ENCODE results near the gene SLC25A20. TPM values are rescaled to one million over a fixed set of nuclear protein-coding genes. Genes with fewer than 3 reads are reported as not detected.
A peak's percentile ranks its signal among the peaks of the same experiment; 100 is the strongest.

The SLC25A20 gene
- total and polyA plus RNA-seq, 2 of the 4 experiments (the other 2 are of a cell fraction) = 23.8 to 27.1 TPM

GRCh38 chr3:48935530-48935929 is 36.8 kb upstream of the SLC25A20 start:
- CTCF ChIA-PET = no interaction called here
- H3K27ac ChIP-seq (ENCODE audit: insufficient read depth, low read length) = no peak overlapping the region
- H4K91ac ChIP-seq (ENCODE audit: insufficient read depth, low read depth, low read length) = no peak overlapping the region
- H2AFZ ChIP-seq (replicated peaks; ENCODE audit: low read length, poor library complexity) = no peak overlapping the region
- H2AK5ac ChIP-seq (ENCODE audit: low read depth, low read length) = no peak overlapping the region
- WGBS, 2 experiments (ENCODE audit: extremely low coverage in 2 of 2, insufficient read length in 1 of 2) = no CpG with 5 or more reads among the region's 4 CpGs
- peaks cover 4% of the 10 kb centered on the region; the same call in 1 of the 2 replicates for H3K9me1 ChIP-seq (ENCODE audit: insufficient read depth, low read length)
- H3K36me3 ChIP-seq (ENCODE audit: control insufficient read depth, insufficient read depth, low read length) = peaks cover 5% of the 10 kb centered on the region
- H2BK15ac ChIP-seq (ENCODE audit: low read depth, low read length) = no peak overlapping the region
- intact Hi-C loops (cut with micrococcal nuclease) (no loop called here), dilution Hi-C loops (cut with HindIII; ENCODE audit: low sequenced_read_pairs, unreplicated experiment) (no loop called here), in situ Hi-C loops (cut with MboI; ENCODE audit: low sequenced_read_pairs) (no loop called here)
- ATAC-seq (ENCODE audit: low read depth) (no peak), DNase-seq (no peak)
- BruUV-seq (replicated peaks) = no TSS peak
- H3K27me3 ChIP-seq (ENCODE audit: control insufficient read depth, insufficient read depth, low read length) = no peaks in the 10 kb centered on the region
- no peak overlapping the region for H3K23ac ChIP-seq (ENCODE audit: low read depth, low read length)
- peaks cover 32% of the 10 kb centered on the region; the same call in 1 of the 2 replicates for H4K20me1 ChIP-seq (ENCODE audit: insufficient read depth, low read length)
- TF ChIP-seq CTCF (conservative IDR thresholded peaks at IDR 0.05; ENCODE audit: low read depth, low read length) (no peak), MXI1 (IDR thresholded peaks at IDR 0.05; ENCODE audit: borderline replicate concordance, low read depth, low read length) (no peak), MAFK (IDR thresholded peaks at IDR 0.05; ENCODE audit: low read depth, low read length) (no peak), FOS (IDR thresholded peaks at IDR 0.05; ENCODE audit: low read depth, low read length) (no peak), NFE2L2 (IDR thresholded peaks at IDR 0.05; ENCODE audit: low read depth, low read length) (0 out of 2 replicates have a peak, but pooled peaks have one; percentile 5), USF2 (IDR thresholded peaks at IDR 0.05; ENCODE audit: low read depth, low read length) (no peak)
- H3K79me1 ChIP-seq (ENCODE audit: low read depth in 1 of 2, low read length in 2 of 2) = peaks cover 16 to 56% of the 10 kb centered on the region in 2 experiments
- no peak overlapping the region for H3K9ac ChIP-seq (ENCODE audit: low read depth, low read length)
- no peak overlapping the region for H3K4me2 ChIP-seq (ENCODE audit: low read depth, low read length)
- no peak overlapping the region for H3K56ac ChIP-seq (ENCODE audit: extremely low read depth, insufficient read depth, low read length)
- no peaks in the 10 kb centered on the region for H3K9me3 ChIP-seq (ENCODE audit: control insufficient read depth, insufficient read depth, low read length)
- no peak overlapping the region for H2BK120ac ChIP-seq (ENCODE audit: low read depth, low read length)
- POLR2A ChIA-PET (ENCODE audit: unreplicated experiment) = no interaction called here
- H3K18ac ChIP-seq (ENCODE audit: low read depth, low read length) = no peak overlapping the region
- H3K14ac ChIP-seq (replicated peaks; ENCODE audit: low read depth, low read length) = no peak overlapping the region
- H3K4me1 ChIP-seq (ENCODE audit: control insufficient read depth, insufficient read depth, low read length) = no peaks in the 10 kb centered on the region
- no peak overlapping the region for H2BK20ac ChIP-seq (ENCODE audit: low read depth, low read length)
- no peak overlapping the region for H2BK5ac ChIP-seq (ENCODE audit: low read depth, low read length, poor library complexity, severe bottlenecking)
- no peak overlapping the region for H4K8ac ChIP-seq (ENCODE audit: low read depth in 2 of 2, low read length in 2 of 2)
- H4K5ac ChIP-seq (ENCODE audit: low read depth, low read length) = no peak overlapping the region
- H3K4me3 ChIP-seq (ENCODE audit: insufficient read depth, low read depth, low read length) = no peak overlapping the region
- H3K4ac ChIP-seq (ENCODE audit: low read depth, low read length) = no peak overlapping the region
- H2AK9ac ChIP-seq (replicated peaks; ENCODE audit: low read depth, low read length, poor library complexity) = no peak overlapping the region
